H1 (cell line): ENCODE measurements around the gene COL20A1. TPM values are rescaled to one million over a fixed set of nuclear protein-coding genes. Genes with fewer than 3 reads are reported as not detected.

Experiments used
- CTCF ChIA-PET: fragments of 300-600 bp; sonication (Branson Sonifier 250); formaldehyde crosslinking; loops from one replicate; lab custom pipeline; 2021; ENCODE audit not compliant: partially characterized antibody; lab: Charles Lee
- POLR2A ChIA-PET: fragments of 300-600 bp; sonication (Branson Sonifier 250); formaldehyde crosslinking; loops from one replicate; lab custom pipeline; 2021; ENCODE audit warnings: inconsistent platforms; ENCODE audit not compliant: partially characterized antibody; lab: Charles Lee
- DNase-seq, 2 experiments: peaks; one replicate each; pipeline versions ENCODE4 v3.0.0 to v3.0.0-alpha.2; 2010 to 2022; ENCODE audit warnings: low spot score in 2 of 2, low read depth in 1 of 2, mixed read lengths in 1 of 2
- FAIRE-seq: peaks from 2 replicates; lab custom pipeline; 2011; peaks lifted over from hg19 to GRCh38; lab: Jason Lieb, UNC
- H2AFZ ChIP-seq: 2 replicates; pipeline ENCODE4 v1.8.1; 2012; ENCODE audit warnings: low read length, inconsistent platforms
- H2AK5ac ChIP-seq: 2 replicates; pipeline ENCODE4 v1.6.1; 2013; ENCODE audit warnings: low read depth, low read length
- H2BK120ac ChIP-seq: replicated peaks from 2 replicates; pipeline ENCODE3; 2013; ENCODE audit warnings: low read depth, low read length, inconsistent platforms
- H2BK12ac ChIP-seq: 2 replicates; pipeline ENCODE4 v1.6.1; 2013; ENCODE audit warnings: low read depth, low read length
- H2BK15ac ChIP-seq: 2 replicates; pipeline ENCODE4 v1.6.1; 2013; ENCODE audit warnings: low read length
- H2BK20ac ChIP-seq: 2 replicates; pipeline ENCODE4 v1.6.1; 2013; ENCODE audit warnings: low read length
- H2BK5ac ChIP-seq: 2 replicates; pipeline ENCODE4 v1.6.1; 2013; ENCODE audit warnings: low read depth, low read length
- H3K14ac ChIP-seq: 2 replicates; pipeline ENCODE4 v1.6.1; 2013; ENCODE audit warnings: inconsistent platforms; ENCODE audit not compliant: insufficient read length
- H3K18ac ChIP-seq: 2 replicates; pipeline ENCODE4 v1.6.1; 2013; ENCODE audit warnings: low read length; ENCODE audit errors: extremely low read depth
- H3K23ac ChIP-seq: 2 replicates; pipeline ENCODE4 v1.6.1; 2013; ENCODE audit warnings: inconsistent platforms; ENCODE audit not compliant: insufficient read length
- H3K23me2 ChIP-seq: 2 replicates; pipeline ENCODE4 v1.6.1; 2013; ENCODE audit warnings: low read depth, low read length
- H3K27ac ChIP-seq: 2 replicates; pipeline ENCODE4 v1.6.1; 2011; ENCODE audit warnings: low read depth, low read length, inconsistent platforms
- H3K27me3 ChIP-seq, 4 experiments: replicated peaks in 1 of 4; 1 replicate in 1 of 4; 2 replicates in 3 of 4; pipeline versions ENCODE4 v1.6.1 to v1.8.1; 2011 to 2013; ENCODE audit warnings: low read length in 3 of 4, mild to moderate bottlenecking in 3 of 4, inconsistent platforms in 2 of 4, mixed read lengths in 2 of 4, moderate library complexity in 1 of 4; ENCODE audit not compliant: control insufficient read depth in 3 of 4, insufficient read depth in 3 of 4; ENCODE audit errors: extremely low read depth in 1 of 4
- H3K36me3 ChIP-seq, 4 experiments: 2 replicates each; pipeline versions ENCODE4 v1.6.1 to v1.8.1; 2011 to 2013; ENCODE audit warnings: mild to moderate bottlenecking in 4 of 4, low read length in 3 of 4, moderate library complexity in 2 of 4, control low read depth in 1 of 4, inconsistent platforms in 1 of 4; ENCODE audit not compliant: insufficient read depth in 4 of 4, control insufficient read depth in 2 of 4
- H3K4ac ChIP-seq: replicated peaks from 2 replicates; pipeline ENCODE3; 2013; ENCODE audit warnings: low read length, low read depth, mixed read lengths, inconsistent platforms; ENCODE audit not compliant: insufficient read length
- H3K4me1 ChIP-seq, 4 experiments: replicated peaks in 1 of 4; 1 replicate in 1 of 4; 2 replicates in 3 of 4; pipeline versions ENCODE4 v1.6.1 to v1.8.1; 2011 to 2013; ENCODE audit warnings: low read length in 3 of 4, inconsistent platforms in 2 of 4, mixed read lengths in 1 of 4; ENCODE audit not compliant: insufficient read depth in 4 of 4, control insufficient read depth in 3 of 4
- H3K4me2 ChIP-seq, 2 experiments: 2 replicates each; pipeline versions ENCODE4 v1.6.1 to v1.8.1; 2011 to 2013; ENCODE audit warnings: low read depth in 2 of 2, low read length in 2 of 2, control low read depth in 1 of 2, inconsistent platforms in 1 of 2, mild to moderate bottlenecking in 1 of 2; ENCODE audit not compliant: insufficient read depth in 1 of 2
- H3K4me3 ChIP-seq, 4 experiments: fragments of 200-600, 300-600 bp in 1 of 4; sonication (generic), shearing (Covaris generic), sonication (Bioruptor Twin) in 1 of 4; 2 replicates each; pipeline versions ENCODE4 v1.5.1 to v1.8.1; 2011 to 2016; ENCODE audit warnings: low read length in 4 of 4, low read depth in 3 of 4, control low read depth in 2 of 4, inconsistent platforms in 2 of 4, mild to moderate bottlenecking in 2 of 4, mixed read lengths in 1 of 4, moderate library complexity in 1 of 4; ENCODE audit not compliant: insufficient read depth in 2 of 4; ENCODE audit errors: extremely low read depth in 1 of 4
- H3K56ac ChIP-seq: replicated peaks from 2 replicates; pipeline ENCODE3; 2013; ENCODE audit warnings: low read depth, mild to moderate bottlenecking, mixed read lengths, low read length, inconsistent platforms; ENCODE audit not compliant: insufficient read length
- H3K79me1 ChIP-seq: 2 replicates; pipeline ENCODE4 v1.6.1; 2013; ENCODE audit warnings: low read depth, low read length, control low read depth
- H3K79me2 ChIP-seq, 2 experiments: 2 replicates each; pipeline versions ENCODE4 v1.6.1 to v1.8.1; 2012 to 2013; ENCODE audit warnings: low read length in 2 of 2, mild to moderate bottlenecking in 2 of 2, inconsistent platforms in 1 of 2; ENCODE audit not compliant: insufficient read depth in 2 of 2, control insufficient read depth in 1 of 2
- H3K9ac ChIP-seq, 4 experiments: replicated peaks in 1 of 4; 1 replicate in 1 of 4; 2 replicates in 3 of 4; pipeline versions ENCODE4 v1.6.1 to v1.8.1; 2011 to 2013; ENCODE audit warnings: low read depth in 3 of 4, low read length in 3 of 4, control low read depth in 2 of 4, mild to moderate bottlenecking in 2 of 4, moderate library complexity in 2 of 4, inconsistent platforms in 1 of 4; ENCODE audit errors: extremely low read depth in 1 of 4
- H3K9me3 ChIP-seq, 2 experiments: 2 replicates each; pipeline versions ENCODE4 v1.6.1 to v1.8.1; 2012 to 2013; ENCODE audit warnings: mild to moderate bottlenecking in 2 of 2, moderate library complexity in 2 of 2, control low read depth in 1 of 2, inconsistent platforms in 1 of 2, low read depth in 1 of 2, low read length in 1 of 2, mixed read lengths in 1 of 2; ENCODE audit not compliant: insufficient read depth in 2 of 2
- H4K20me1 ChIP-seq, 2 experiments: replicated peaks in 1 of 2; 2 replicates each; pipeline versions ENCODE3 to v1.8.1; 2011 to 2013; ENCODE audit warnings: inconsistent platforms in 2 of 2, low read length in 2 of 2, mild to moderate bottlenecking in 1 of 2; ENCODE audit not compliant: insufficient read depth in 2 of 2, control insufficient read depth in 1 of 2
- H4K5ac ChIP-seq: 2 replicates; pipeline ENCODE4 v1.6.1; 2013; ENCODE audit warnings: low read length, low read depth, mixed read lengths, inconsistent platforms; ENCODE audit not compliant: insufficient read length
- H4K8ac ChIP-seq: 2 replicates; pipeline ENCODE4 v1.8.0; 2013; ENCODE audit warnings: mild to moderate bottlenecking, moderate library complexity, low read length, inconsistent platforms; ENCODE audit not compliant: insufficient read depth; ENCODE audit errors: extremely low read depth
- H4K91ac ChIP-seq: replicated peaks from 2 replicates; pipeline ENCODE3; 2013; ENCODE audit warnings: low read length, mixed read lengths, inconsistent platforms; ENCODE audit not compliant: insufficient read length
- BRCA1 ChIP-seq: IDR thresholded peaks from 2 replicates; pipeline ENCODE4 v1.6.1; 2012; ENCODE audit warnings: low read depth, low read length, improper control_type of control experiment
- EGR1 ChIP-seq: IDR thresholded peaks from 2 replicates; pipeline ENCODE4 v1.6.1; 2011; ENCODE audit warnings: low read depth, low read length, borderline replicate concordance
- POLR2A ChIP-seq, 2 experiments: IDR thresholded peaks; 1 replicate in 1 of 2; 2 replicates in 1 of 2; pipeline ENCODE4 v1.6.1; 2011; ENCODE audit warnings: low read depth in 2 of 2, low read length in 2 of 2, mild to moderate bottlenecking in 2 of 2; ENCODE audit errors: control extremely low read depth in 1 of 2
- TAF1 ChIP-seq: IDR thresholded peaks from 2 replicates; pipeline ENCODE4 v1.6.1; 2011; ENCODE audit warnings: mild to moderate bottlenecking, low read depth, low read length
- TAF7 ChIP-seq: optimal IDR thresholded peaks from 2 replicates; pipeline ENCODE3; 2011; ENCODE audit warnings: low read depth, mild to moderate bottlenecking, inconsistent platforms, low read length, moderate library complexity, borderline replicate concordance
- TCF12 ChIP-seq: IDR thresholded peaks from 2 replicates; pipeline ENCODE4 v1.6.1; 2011; ENCODE audit warnings: low read depth, mild to moderate bottlenecking, low read length
- ZNF274 ChIP-seq: IDR thresholded peaks from 2 replicates; pipeline ENCODE4 v1.7.0; 2012; ENCODE audit warnings: low read length, borderline replicate concordance; ENCODE audit errors: extremely low read depth
- WGBS, 2 experiments: shearing (Covaris generic) in 1 of 2; methylation state at CpG; one replicate each; pipeline versions ENCODE4 v1.1.6 to v1.1.7; 2013 to 2015; ENCODE audit warnings: low lambda C conversion rate in 2 of 2, mixed read lengths in 2 of 2, inconsistent platforms in 1 of 2, low coverage in 1 of 2, missing lambda C conversion rate in 1 of 2; ENCODE audit not compliant: insufficient replicate concordance in 2 of 2, insufficient coverage in 1 of 2, insufficient read length in 1 of 2; ENCODE audit errors: extremely low coverage in 1 of 2, missing lambda C conversion rate in 1 of 2; 5-methylcytosine and 5-hydroxymethylcytosine counted together
- polyA plus RNA-seq, 7 experiments: library from polyadenylated mRNA; depleted of rRNA in 3 of 7; stranded (reverse) in 5 of 7; unstranded in 2 of 7; fragments of >200 nt in 5 of 7; fragments of 200-250 nt in 2 of 7; gene quantifications; 1 replicate in 5 of 7; 2 replicates in 1 of 7; 4 replicates in 1 of 7; pipeline versions ENCODE4 v1.2.1 to v1.2.3, GENCODE V29; 2011 to 2013; ENCODE audit warnings: missing spikeins in 2 of 7, mixed read lengths in 2 of 7
- total RNA-seq: library from RNA; stranded (reverse); fragmentation: NEBNext Ultra II Directional; extraction: Animal tissue kit (Norgen Biotek cat#: 25700); gene quantifications from 2 replicates; pipeline ENCODE4 v1.2.1, GENCODE V29; 2021
- TF ChIP-seq, protein P1 (sequence below): IDR thresholded peaks from 2 replicates; pipeline ENCODE4 v1.6.1; 2011; ENCODE audit warnings: low read length, improper control_type of control experiment
- TF ChIP-seq, protein P2 (sequence below): IDR thresholded peaks from 2 replicates; pipeline ENCODE4 v1.6.1; 2012; ENCODE audit warnings: inconsistent platforms

Gene COL20A1
- total and polyA plus RNA-seq, 2 of the 8 experiments (the other 6 are each of a cell fraction or from before 2014, with no cell fraction given) = 0.19 to 0.21 TPM

- H4K20me1 ChIP-seq = peaks cover 13 to 24% of the 10 kb centered on the region in 2 experiments
- H4K5ac ChIP-seq = no peak within 1 kb of the TSS
- peak within 1 kb of the TSS; percentile 66 to 95 (median 87) for H3K4me3 ChIP-seq
- H3K9me3 ChIP-seq = no peaks in the 10 kb centered on the region
- no peak within 1 kb of the TSS; the same call in 1 of the 2 replicates for H3K27ac ChIP-seq
- peaks cover 0 to 7% (median 1%) of the 10 kb centered on the region in 4 experiments; a peak in 5 of 7 replicates for H3K4me1 ChIP-seq
- no peak within 1 kb of the TSS for H2AFZ ChIP-seq
- FAIRE-seq = no peak
- DNase-seq = peak in 1 of 2 experiments; percentile 93
- H3K18ac ChIP-seq = no peak within 1 kb of the TSS
- ChIA-PET POLR2A (interaction anchor here (0.7 to 3.6 kb wide), 7 partner anchors 8 to 25 kb away, joined by 3 to 12 read pairs (median 4); partner anchors contain the start of gene NKAIN4), CTCF (interaction anchor here (0.8 to 11.0 kb wide), 11 partner anchors 8 to 57 kb away, joined by 3 to 63 read pairs (median 5); partner anchors contain the start of gene COL20A1)
- peak within 1 kb of the TSS; percentile 69 to 83 for H3K4me2 ChIP-seq
- H2BK5ac ChIP-seq = no peak within 1 kb of the TSS; the same call in 1 of the 2 replicates
- H2BK20ac ChIP-seq = no peak within 1 kb of the TSS
- peaks cover 0 to 14% (median 7%) of the 10 kb centered on the region in 4 experiments; a peak in 5 of 8 replicates for H3K36me3 ChIP-seq
- no peak within 1 kb of the TSS for H2BK15ac ChIP-seq
- H3K79me1 ChIP-seq = peaks cover 10% of the 10 kb centered on the region
- H2BK12ac ChIP-seq = no peak within 1 kb of the TSS
- no peak within 1 kb of the TSS for H2BK120ac ChIP-seq
- no peak within 1 kb of the TSS; the same call in 1 of the 2 replicates for H2AK5ac ChIP-seq
- H3K14ac ChIP-seq = no peak within 1 kb of the TSS
- peaks cover under 1% of the 10 kb centered on the region; the same call in 1 of the 2 replicates for H3K23me2 ChIP-seq
- peaks cover 0 to 2% (median 0%) of the 10 kb centered on the region in 4 experiments; a peak in 1 of 7 replicates for H3K27me3 ChIP-seq
- no peak within 1 kb of the TSS for H4K91ac ChIP-seq
- H3K4ac ChIP-seq = no peak within 1 kb of the TSS
- no peak within 1 kb of the TSS for H3K56ac ChIP-seq
- H3K9ac ChIP-seq = peak within 1 kb of the TSS; percentile 66 to 88 (median 76)
- H3K23ac ChIP-seq = no peak within 1 kb of the TSS
- peak within 1 kb of the TSS; percentile 90 for H4K8ac ChIP-seq
- peaks cover 17 to 39% of the 10 kb centered on the region in 2 experiments for H3K79me2 ChIP-seq
- 13% methylated on average over 8 of the region's 97 CpGs; no CpG with 5 or more reads in 1 of the 2 experiments for WGBS, 2 experiments
- TF ChIP-seq, protein P1, sequence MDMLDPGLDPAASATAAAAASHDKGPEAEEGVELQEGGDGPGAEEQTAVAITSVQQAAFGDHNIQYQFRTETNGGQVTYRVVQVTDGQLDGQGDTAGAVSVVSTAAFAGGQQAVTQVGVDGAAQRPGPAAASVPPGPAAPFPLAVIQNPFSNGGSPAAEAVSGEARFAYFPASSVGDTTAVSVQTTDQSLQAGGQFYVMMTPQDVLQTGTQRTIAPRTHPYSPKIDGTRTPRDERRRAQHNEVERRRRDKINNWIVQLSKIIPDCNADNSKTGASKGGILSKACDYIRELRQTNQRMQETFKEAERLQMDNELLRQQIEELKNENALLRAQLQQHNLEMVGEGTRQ = no peak
- TF ChIP-seq TAF1 (peak; percentile 67), TCF12 (no peak), TAF7 (no peak), BRCA1 (peak; percentile 8; the same call in 1 of the 2 replicates), EGR1 (no peak), POLR2A (IDR thresholded peaks at IDR 0.05; ENCODE audit: control extremely low read depth in 1 of 2, low read depth in 2 of 2, low read length in 2 of 2) (peak in 1 of 2 experiments; percentile 79; a peak in 2 of 3 replicates), ZNF274 (no peak)
- TF ChIP-seq, protein P2, sequence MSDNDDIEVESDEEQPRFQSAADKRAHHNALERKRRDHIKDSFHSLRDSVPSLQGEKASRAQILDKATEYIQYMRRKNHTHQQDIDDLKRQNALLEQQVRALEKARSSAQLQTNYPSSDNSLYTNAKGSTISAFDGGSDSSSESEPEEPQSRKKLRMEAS = peak; percentile 27; the same call in 1 of the 2 replicates
These were observed 20.6 kb upstream of the COL20A1 start, which contains the start of gene ARFGAP1 for GRCh38 chr20:63272105-63273058. Gene ARFGAP1 (plus strand): TSS chr20:63272813. CDS start chr20:63275581, 2,768 bp downstream.
